ENCODE data around the gene SPIRE2. TPM values are rescaled to one million over a fixed set of nuclear protein-coding genes. Genes with fewer than 3 reads are reported as not detected.
"Not testable (repeated sequence)": the region's sequence is repeated elsewhere in the genome, so short reads cannot be mapped to it uniquely, and the experiment has no call there.

Gene SPIRE2
- total RNA-seq, 1 donor from 2014 or later, result 1.4 TPM

DNA sequence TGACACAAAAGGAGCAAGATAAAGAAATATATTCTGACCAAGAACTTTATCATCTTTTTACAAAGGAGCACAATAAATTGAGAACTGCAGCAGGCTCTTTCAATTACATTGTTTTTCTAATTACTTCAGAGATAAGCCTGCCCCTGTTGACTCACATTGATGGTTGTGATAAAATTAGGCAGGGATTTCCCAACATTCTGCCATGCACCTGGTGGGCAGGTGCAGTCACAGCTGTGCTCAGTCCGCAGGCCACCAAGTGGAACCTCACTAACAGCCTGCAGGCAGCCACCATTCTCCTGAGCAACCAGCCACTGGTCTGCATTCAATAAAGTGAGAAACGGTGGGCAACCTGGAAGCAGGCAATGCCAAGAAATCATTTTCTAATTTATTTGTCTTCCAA is 17.0 kb upstream of the SPIRE2 start:
- Mint-ChIP-seq H3K27ac (ENCODE audit: unreplicated experiment) (no peak overlapping the region), H3K9me3 (ENCODE audit: low read depth) (no peaks in the 10 kb centered on the region), H3K4me3 (ENCODE audit: unreplicated experiment) (no peak overlapping the region), H3K27me3 (ENCODE audit: low read depth) (no peaks in the 10 kb centered on the region), H3K4me1 (ENCODE audit: low read depth) (no peaks in the 10 kb centered on the region), H3K36me3 (ENCODE audit: low read depth) (peaks cover 4% of the 10 kb centered on the region)
- no peak for DNase-seq (ENCODE audit: low spot score)
- TF ChIP-seq, protein P1, sequence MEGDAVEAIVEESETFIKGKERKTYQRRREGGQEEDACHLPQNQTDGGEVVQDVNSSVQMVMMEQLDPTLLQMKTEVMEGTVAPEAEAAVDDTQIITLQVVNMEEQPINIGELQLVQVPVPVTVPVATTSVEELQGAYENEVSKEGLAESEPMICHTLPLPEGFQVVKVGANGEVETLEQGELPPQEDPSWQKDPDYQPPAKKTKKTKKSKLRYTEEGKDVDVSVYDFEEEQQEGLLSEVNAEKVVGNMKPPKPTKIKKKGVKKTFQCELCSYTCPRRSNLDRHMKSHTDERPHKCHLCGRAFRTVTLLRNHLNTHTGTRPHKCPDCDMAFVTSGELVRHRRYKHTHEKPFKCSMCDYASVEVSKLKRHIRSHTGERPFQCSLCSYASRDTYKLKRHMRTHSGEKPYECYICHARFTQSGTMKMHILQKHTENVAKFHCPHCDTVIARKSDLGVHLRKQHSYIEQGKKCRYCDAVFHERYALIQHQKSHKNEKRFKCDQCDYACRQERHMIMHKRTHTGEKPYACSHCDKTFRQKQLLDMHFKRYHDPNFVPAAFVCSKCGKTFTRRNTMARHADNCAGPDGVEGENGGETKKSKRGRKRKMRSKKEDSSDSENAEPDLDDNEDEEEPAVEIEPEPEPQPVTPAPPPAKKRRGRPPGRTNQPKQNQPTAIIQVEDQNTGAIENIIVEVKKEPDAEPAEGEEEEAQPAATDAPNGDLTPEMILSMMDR (IDR thresholded peaks at IDR 0.05), result no peak

DNA sequence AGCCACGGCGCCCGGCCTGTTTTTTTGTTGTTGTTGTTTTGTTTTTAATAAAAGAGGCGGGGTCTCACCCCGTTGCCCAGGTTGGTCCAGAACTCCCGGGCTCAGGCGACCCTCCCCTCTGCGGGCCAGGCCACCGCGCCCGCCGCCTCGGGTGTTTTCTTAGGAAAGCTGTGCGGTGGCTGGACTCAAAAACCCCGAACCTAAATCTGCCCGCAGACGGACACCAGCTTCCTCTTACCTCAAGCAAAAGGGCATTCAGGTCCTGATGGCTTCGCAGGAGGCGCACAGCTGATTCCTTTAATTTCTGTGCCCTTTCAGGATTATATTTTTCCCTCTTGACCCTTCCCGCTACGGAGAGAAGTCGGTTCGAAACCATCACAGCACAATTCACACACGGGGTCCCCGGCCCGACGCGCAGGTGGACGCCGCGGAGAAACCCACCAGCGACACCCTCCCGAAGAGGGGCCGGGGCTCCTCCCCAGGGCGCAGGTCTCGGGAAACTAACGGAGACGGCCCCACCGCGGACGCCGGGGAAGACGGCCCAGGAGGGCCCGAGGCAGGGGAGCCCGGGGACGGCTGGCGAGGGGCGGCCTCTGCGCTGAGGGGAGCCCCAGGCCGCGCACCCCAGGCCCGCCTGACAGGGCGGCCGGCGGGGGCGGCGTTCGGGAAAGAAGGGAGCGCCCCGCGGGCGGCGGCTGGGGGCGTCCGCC is 12.5 kb upstream of the SPIRE2 start:
- H3K27me3 Mint-ChIP-seq (ENCODE audit: low read depth), result no peaks in the 10 kb centered on the region
- no peak for DNase-seq (ENCODE audit: low spot score)
- TF ChIP-seq, protein P1 (IDR thresholded peaks at IDR 0.05), result no peak
- H3K9me3 Mint-ChIP-seq (ENCODE audit: low read depth), result no peaks in the 10 kb centered on the region
- H3K4me1 Mint-ChIP-seq (ENCODE audit: low read depth), result peaks cover 2% of the 10 kb centered on the region
- no peak overlapping the region for H3K27ac Mint-ChIP-seq (ENCODE audit: unreplicated experiment)
- peak overlapping the region; percentile 73 for H3K4me3 Mint-ChIP-seq (ENCODE audit: unreplicated experiment)
- H3K36me3 Mint-ChIP-seq (ENCODE audit: low read depth), result no peaks in the 10 kb centered on the region

DNA sequence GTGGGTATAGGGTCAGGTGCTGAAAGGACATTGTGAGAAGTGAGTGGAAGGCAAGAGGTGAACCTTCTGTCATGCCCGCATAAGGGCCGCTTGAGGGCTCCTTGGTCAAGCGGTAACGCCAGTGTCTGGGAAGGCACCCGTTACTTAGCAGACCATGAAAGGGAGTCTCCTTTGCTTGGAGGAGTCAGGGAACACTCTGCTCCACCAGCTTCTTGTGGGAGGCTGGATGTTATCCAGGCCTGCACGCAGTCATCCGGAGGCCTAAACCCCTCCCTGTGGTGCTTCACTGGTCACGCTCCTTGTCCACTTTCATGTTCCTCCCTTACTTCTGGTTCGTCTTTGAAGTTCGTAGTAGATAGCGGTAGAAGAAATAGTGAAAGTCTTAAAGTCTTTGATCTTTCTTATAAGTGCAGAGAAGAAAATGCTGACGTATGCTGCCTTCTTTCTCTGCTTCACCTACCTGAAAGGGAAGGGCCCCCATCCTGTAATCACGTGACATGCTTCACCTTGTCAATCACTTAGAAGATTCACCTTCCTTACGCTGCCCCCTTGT is 9.3 kb upstream of the SPIRE2 start:
- not testable (repeated sequence) for H3K36me3 Mint-ChIP-seq (ENCODE audit: low read depth); H3K27me3 Mint-ChIP-seq (ENCODE audit: low read depth); H3K4me3 Mint-ChIP-seq (ENCODE audit: unreplicated experiment); H3K9me3 Mint-ChIP-seq (ENCODE audit: low read depth); DNase-seq (ENCODE audit: low spot score); H3K27ac Mint-ChIP-seq (ENCODE audit: unreplicated experiment); H3K4me1 Mint-ChIP-seq (ENCODE audit: low read depth)

DNA sequence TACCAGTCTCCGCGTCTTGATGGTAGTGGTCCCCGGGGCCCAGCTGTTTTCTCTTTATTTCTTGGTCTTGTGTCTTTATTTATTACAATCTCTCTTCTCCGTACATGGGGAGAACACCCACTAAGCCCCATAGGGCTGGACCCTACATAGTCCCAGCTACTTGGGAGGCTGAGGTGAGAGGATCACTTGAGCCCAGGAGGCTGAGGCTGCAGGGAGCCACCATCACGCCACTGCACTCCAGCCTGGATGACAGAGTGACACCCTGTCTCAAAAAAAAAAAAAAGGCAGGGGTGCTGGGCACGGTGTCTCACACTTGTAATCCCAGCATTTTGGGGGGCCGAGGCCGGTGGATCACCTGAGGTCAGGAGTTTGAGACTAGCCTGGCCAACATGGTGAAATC is 8.8 kb upstream of the SPIRE2 start:
- not testable (repeated sequence) for H3K36me3 Mint-ChIP-seq (ENCODE audit: low read depth); H3K4me3 Mint-ChIP-seq (ENCODE audit: unreplicated experiment); H3K27me3 Mint-ChIP-seq (ENCODE audit: low read depth)

DNA sequence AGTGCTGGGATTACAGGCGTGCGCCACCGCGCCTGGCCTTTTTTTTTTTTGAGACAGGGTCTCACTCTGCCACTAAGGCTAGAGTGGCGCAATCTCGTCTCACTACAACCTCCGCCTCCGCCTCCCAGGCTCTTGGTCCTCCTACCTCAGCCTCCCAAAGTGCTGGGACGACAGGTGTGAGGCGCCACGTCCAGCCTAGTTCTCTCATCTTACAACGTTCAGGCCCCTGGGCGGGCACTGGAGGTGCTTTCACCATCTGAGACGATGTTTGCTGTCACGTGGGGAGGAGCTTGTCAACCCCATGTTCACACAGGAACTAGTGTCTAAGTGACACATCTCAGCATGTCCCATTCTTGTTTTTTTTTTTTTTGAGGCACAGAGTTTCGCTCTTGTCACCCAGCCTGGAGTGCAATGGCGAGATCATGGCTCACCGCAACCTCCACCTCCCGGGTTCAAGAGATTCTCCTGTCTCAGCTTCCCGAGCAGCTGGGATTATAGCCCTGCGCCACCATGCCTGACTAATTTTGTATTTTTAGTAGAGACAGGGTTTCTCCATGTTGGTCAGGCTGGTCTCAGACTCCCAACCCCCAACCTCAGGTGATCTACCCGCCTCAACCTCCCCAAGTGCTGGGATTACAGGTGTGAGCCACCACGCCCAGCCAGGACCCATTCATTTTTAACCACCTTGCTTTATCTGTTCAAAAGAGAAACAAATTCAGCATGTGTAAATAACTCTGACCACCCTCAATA is 6.7 kb upstream of the SPIRE2 start:
- no peak overlapping the region for H3K27ac Mint-ChIP-seq (ENCODE audit: unreplicated experiment)
- no peaks in the 10 kb centered on the region for H3K27me3 Mint-ChIP-seq (ENCODE audit: low read depth)
- no peaks in the 10 kb centered on the region for H3K9me3 Mint-ChIP-seq (ENCODE audit: low read depth)
- H3K4me1 Mint-ChIP-seq (ENCODE audit: low read depth), result peaks cover 2% of the 10 kb centered on the region
- no peak for DNase-seq (ENCODE audit: low spot score)
- H3K4me3 Mint-ChIP-seq (ENCODE audit: unreplicated experiment), result no peak overlapping the region
- H3K36me3 Mint-ChIP-seq (ENCODE audit: low read depth), result no peaks in the 10 kb centered on the region
- TF ChIP-seq, protein P1 (IDR thresholded peaks at IDR 0.05), result no peak

More for the DNA sequence above, 8.8 kb upstream of the SPIRE2 start:
- DNase-seq (ENCODE audit: low spot score); H3K9me3 Mint-ChIP-seq (ENCODE audit: low read depth); H3K27ac Mint-ChIP-seq (ENCODE audit: unreplicated experiment); H3K4me1 Mint-ChIP-seq (ENCODE audit: low read depth): not testable (repeated sequence)

Data from chondrocyte (in vitro differentiated cells).